Measurements from ENCODE around the gene DPH1. TPM values are rescaled to one million over a fixed set of nuclear protein-coding genes. Genes with fewer than 3 reads are reported as not detected.
A peak's percentile ranks its signal among the peaks of the same experiment; 100 is the strongest.

DPH1 gene
- total RNA-seq, 1 donor from 2014 or later = 43.0 TPM

DNA sequence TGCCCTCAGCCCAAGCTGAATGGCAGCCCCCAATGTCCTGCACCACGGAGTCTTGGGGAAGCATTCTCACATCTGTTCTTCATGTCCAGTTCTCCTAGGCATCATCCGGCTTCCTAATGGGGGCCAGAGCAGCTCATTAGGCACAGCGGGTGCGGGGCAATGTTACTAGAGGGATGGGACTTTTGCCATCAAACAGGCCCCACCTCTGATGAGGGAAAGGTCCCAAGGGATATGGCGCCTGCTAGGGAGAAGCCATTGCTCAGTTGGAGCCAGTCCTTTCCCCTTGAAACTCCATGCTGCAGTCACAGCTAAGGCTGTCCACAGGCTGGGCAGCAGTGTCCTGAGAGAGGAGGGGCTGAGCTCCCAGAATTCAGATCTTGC lies 1.7 kb upstream of the DPH1 start:
- Histone ChIP-seq H3K27me3 (no peaks in the 10 kb centered on the region), H3K4me3 (no peak overlapping the region), H3K36me3 (no peaks in the 10 kb centered on the region), H3K4me1 (peaks cover 54% of the 10 kb centered on the region), H3K27ac (no peak overlapping the region), H3K9me3 (no peaks in the 10 kb centered on the region)
- DNase-seq (ENCODE audit: extremely low spot score in 2 of 2) = no peak
- intact Hi-C loops (cut with DNase I) = no loop called here
- TF ChIP-seq POLR2AphosphoS5 (IDR thresholded peaks at IDR 0.05; ENCODE audit: insufficient read depth in 1 of 2, low read depth in 1 of 2) = no peak
- no peak for TF ChIP-seq POLR2A (IDR thresholded peaks at IDR 0.05)
- TF ChIP-seq, protein P1, sequence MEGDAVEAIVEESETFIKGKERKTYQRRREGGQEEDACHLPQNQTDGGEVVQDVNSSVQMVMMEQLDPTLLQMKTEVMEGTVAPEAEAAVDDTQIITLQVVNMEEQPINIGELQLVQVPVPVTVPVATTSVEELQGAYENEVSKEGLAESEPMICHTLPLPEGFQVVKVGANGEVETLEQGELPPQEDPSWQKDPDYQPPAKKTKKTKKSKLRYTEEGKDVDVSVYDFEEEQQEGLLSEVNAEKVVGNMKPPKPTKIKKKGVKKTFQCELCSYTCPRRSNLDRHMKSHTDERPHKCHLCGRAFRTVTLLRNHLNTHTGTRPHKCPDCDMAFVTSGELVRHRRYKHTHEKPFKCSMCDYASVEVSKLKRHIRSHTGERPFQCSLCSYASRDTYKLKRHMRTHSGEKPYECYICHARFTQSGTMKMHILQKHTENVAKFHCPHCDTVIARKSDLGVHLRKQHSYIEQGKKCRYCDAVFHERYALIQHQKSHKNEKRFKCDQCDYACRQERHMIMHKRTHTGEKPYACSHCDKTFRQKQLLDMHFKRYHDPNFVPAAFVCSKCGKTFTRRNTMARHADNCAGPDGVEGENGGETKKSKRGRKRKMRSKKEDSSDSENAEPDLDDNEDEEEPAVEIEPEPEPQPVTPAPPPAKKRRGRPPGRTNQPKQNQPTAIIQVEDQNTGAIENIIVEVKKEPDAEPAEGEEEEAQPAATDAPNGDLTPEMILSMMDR (IDR thresholded peaks at IDR 0.05) = no peak

DNA sequence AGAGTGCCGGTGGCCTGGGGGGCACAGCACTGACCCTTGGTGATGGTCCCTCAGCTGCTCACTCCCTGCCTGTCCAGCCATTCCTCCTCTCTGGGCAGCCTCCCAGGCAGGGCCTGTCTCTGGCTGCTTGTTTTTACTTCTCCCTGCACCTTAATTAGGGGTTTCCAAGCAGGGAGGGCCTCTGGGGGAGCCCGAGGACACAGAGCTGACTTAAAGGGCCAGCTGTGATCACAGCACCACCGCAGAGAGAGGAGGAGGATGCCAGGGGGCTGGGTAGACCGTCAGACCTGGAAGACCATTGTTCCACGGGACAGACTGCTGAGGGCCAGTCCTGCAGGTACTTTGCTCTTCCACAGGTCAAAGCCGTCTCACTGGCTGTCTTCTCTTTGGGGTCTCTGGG lies 1.2 kb upstream of the DPH1 start:
- DNase-seq (ENCODE audit: extremely low spot score in 2 of 2) = no peak
- TF ChIP-seq POLR2AphosphoS5 (IDR thresholded peaks at IDR 0.05; ENCODE audit: insufficient read depth in 1 of 2, low read depth in 1 of 2) = no peak
- TF ChIP-seq, protein P1 (IDR thresholded peaks at IDR 0.05) = no peak
- no peak for TF ChIP-seq POLR2A (IDR thresholded peaks at IDR 0.05)
- Histone ChIP-seq H3K27me3 (no peaks in the 10 kb centered on the region), H3K9me3 (no peaks in the 10 kb centered on the region), H3K4me3 (no peak overlapping the region), H3K27ac (no peak overlapping the region), H3K36me3 (peaks cover 0 to 4% of the 10 kb centered on the region in 2 donors), H3K4me1 (peaks cover 49% of the 10 kb centered on the region)
- intact Hi-C loops (cut with DNase I) = no loop called here

DNA sequence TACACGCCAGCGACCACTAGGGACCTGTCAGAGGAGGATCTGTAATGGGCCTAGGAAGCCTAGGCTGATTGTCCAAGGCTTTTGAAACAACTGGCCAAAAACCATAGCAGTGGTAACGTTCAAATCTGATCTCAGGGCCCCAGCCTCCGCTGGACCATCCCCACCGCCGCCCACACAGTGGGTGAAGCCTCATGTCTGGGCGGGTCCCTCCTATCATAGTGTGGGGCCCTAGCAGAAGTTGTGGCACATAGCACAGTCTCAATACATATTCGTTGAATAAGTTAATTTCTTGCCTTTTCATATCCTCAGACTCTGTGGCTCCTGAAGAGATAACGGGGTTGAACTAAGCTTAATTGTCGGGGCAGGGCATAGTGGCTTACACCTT lies 818 bp downstream of the DPH1 start:
- H3K4me1 ChIP-seq = peaks cover 32% of the 10 kb centered on the region
- H3K27ac ChIP-seq = peak overlapping the region; percentile 71
- H3K9me3 ChIP-seq = no peaks in the 10 kb centered on the region
- DNase-seq (ENCODE audit: extremely low spot score in 2 of 2) = no peak
- no peak for TF ChIP-seq POLR2A (IDR thresholded peaks at IDR 0.05)
- TF ChIP-seq POLR2AphosphoS5 (IDR thresholded peaks at IDR 0.05; ENCODE audit: insufficient read depth in 1 of 2, low read depth in 1 of 2) = no peak
- TF ChIP-seq, protein P1 (IDR thresholded peaks at IDR 0.05) = peak in 1 of 3 experiments; percentile 15
- intact Hi-C loops (cut with DNase I) = no loop called here
- peaks cover 0 to 7% of the 10 kb centered on the region in 2 donors for H3K36me3 ChIP-seq
- no peaks in the 10 kb centered on the region for H3K27me3 ChIP-seq
- peak overlapping the region; percentile 68 to 91 for H3K4me3 ChIP-seq

DNA sequence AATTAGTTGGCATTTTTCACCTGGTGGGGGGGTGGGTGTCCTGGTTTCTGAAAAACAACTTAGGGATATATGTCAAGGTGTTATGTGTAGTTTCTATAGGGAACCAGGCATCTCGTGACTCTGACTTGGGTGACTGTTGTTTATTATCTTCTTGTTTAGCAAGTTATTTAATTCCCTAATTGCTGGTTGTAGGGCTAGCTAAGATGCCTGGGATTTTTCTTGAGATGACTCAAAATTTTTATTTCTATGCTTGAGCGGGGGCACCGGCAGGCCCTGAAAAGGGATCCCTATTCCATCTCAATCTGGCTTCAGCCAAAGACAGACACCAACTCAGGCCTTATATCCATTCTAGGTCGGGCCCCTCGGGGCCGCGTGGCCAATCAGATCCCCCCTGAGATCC lies 3.2 kb downstream of the DPH1 start:
- H3K4me3 ChIP-seq = no peak overlapping the region
- H3K9me3 ChIP-seq = no peaks in the 10 kb centered on the region
- peaks cover 0 to 25% of the 10 kb centered on the region in 2 donors for H3K36me3 ChIP-seq
- DNase-seq (ENCODE audit: extremely low spot score in 2 of 2) = no peak
- intact Hi-C loops (cut with DNase I) = no loop called here
- TF ChIP-seq POLR2AphosphoS5 (IDR thresholded peaks at IDR 0.05; ENCODE audit: insufficient read depth in 1 of 2, low read depth in 1 of 2) (no peak), POLR2A (IDR thresholded peaks at IDR 0.05) (no peak)
- TF ChIP-seq, protein P1 (IDR thresholded peaks at IDR 0.05) = no peak
- no peaks in the 10 kb centered on the region for H3K27me3 ChIP-seq
- H3K4me1 ChIP-seq = peaks cover 25% of the 10 kb centered on the region
- no peak overlapping the region for H3K27ac ChIP-seq

DNA sequence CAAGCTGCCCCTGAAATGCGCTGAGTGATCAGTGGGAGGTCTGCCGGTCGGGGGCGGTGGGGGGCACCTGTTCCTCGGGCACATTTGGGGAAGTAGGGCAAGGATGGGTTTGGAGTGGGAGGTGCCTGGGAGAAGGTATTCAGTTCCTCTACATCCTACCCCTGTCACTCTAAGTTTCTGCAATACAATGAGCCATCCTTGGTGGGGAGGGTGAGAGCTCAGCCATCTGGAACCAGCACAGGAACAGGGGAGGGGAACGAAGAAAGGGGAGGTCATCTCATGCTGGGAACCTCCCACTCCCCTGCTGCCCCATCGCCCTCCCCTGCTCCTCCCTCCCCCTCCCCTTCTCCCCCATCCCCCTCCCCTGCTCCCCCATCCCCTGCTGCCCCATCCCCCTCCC lies 4.2 kb downstream of the DPH1 start:
- intact Hi-C loops (cut with DNase I) = no loop called here
- no peaks in the 10 kb centered on the region for H3K9me3 ChIP-seq
- H3K27me3 ChIP-seq = no peaks in the 10 kb centered on the region
- H3K4me3 ChIP-seq = no peak overlapping the region
- TF ChIP-seq POLR2A (IDR thresholded peaks at IDR 0.05) (no peak), POLR2AphosphoS5 (IDR thresholded peaks at IDR 0.05; ENCODE audit: insufficient read depth in 1 of 2, low read depth in 1 of 2) (no peak)
- TF ChIP-seq, protein P1 (IDR thresholded peaks at IDR 0.05) = no peak
- H3K27ac ChIP-seq = no peak overlapping the region
- peaks cover 0 to 25% of the 10 kb centered on the region in 2 donors for H3K36me3 ChIP-seq
- DNase-seq (ENCODE audit: extremely low spot score in 2 of 2) = no peak
- peaks cover 25% of the 10 kb centered on the region for H3K4me1 ChIP-seq

Data from vagina (tissue), 2 donors.